LNCAP (cell line): ENCODE measurements around the gene RNF125.

ENCODE experiments used
- TF ChIP-seq, protein P1 (sequence below): fragments of 450-650 bp; IDR thresholded peaks from 2 replicates; pipeline ENCODE4 v1.5.1; 2017; ENCODE audit warnings: mild to moderate bottlenecking

Gene RNF125

GRCh38 chr18:32091325-32091723 is 72.7 kb downstream of the RNF125 start:
- TF ChIP-seq, protein P1, sequence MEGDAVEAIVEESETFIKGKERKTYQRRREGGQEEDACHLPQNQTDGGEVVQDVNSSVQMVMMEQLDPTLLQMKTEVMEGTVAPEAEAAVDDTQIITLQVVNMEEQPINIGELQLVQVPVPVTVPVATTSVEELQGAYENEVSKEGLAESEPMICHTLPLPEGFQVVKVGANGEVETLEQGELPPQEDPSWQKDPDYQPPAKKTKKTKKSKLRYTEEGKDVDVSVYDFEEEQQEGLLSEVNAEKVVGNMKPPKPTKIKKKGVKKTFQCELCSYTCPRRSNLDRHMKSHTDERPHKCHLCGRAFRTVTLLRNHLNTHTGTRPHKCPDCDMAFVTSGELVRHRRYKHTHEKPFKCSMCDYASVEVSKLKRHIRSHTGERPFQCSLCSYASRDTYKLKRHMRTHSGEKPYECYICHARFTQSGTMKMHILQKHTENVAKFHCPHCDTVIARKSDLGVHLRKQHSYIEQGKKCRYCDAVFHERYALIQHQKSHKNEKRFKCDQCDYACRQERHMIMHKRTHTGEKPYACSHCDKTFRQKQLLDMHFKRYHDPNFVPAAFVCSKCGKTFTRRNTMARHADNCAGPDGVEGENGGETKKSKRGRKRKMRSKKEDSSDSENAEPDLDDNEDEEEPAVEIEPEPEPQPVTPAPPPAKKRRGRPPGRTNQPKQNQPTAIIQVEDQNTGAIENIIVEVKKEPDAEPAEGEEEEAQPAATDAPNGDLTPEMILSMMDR: no peak

DNA sequence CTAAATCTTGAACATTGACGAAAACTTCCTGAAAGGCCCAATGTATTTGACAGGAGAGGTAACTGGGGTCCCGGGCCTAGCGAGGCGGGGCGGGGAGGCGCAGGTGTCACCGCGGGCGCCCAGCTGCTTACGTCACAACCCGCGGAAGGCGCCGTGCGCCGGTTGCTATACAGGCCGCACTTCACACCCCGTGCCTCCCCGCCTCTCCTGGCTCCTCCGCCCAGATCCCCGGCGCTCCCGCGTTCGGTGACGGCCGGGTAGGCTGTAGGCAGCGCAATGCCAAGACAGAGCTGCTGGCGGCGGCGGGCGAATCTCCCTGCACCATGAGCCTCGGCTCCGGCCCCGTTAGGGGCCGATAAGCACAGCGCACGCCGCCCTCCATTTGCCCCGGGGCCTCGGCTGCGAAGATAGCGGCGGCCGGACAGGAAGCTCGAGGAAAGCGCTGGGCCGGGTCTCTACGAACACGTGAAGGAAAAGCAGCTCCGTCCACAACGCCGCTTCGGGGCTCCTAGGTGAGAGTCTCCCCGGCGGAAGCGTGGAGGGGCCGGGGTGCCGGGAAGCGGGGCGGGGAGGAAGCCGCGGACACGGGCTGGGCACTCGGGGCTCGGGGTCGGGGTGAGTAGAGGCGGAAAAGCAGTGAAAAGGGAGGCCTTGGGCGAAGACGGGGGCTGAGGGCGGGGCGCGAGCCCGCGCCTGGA is 73.2 kb downstream of the RNF125 start, which contains the start of gene RNF138:
TSS of gene RNF138 (plus strand) at position 151 of the 698 bp plus-strand sequence. CDS start 903 bp downstream, outside the sequence.
- TF ChIP-seq, protein P1: no peak

DNA sequence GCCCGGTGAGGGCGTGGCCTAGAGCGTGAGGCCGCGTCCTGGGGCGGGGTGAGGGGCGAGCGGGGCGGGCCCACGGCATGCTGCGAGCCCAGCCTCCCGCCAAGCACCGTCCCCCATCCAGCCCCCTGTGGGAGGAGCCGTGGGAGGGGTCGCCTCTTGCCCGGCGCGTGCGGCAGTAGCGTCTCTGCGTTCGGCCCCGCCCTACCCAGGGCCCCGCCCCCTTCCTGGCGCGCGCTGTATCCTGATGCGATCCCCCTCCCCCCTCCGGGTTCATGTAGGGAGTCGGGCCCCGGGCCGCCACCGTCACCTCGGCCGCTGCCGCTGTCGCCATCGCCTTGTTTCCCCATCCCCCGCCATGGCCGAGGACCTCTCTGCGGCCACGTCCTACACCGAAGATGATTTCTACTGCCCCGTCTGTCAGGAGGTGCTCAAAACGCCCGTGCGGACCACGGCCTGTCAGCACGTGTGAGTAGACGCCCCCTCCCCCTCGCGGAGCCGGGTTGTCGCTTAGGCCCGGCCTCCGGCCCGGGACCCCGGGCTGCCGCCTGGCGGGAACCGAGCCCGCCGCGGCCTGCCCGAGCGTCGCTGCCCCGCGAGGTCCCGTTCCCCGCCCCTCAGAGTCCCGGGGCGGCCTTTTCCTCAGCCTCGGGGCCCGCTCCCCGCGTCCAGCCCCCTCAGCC is 73.9 kb downstream of the RNF125 start:
- TF ChIP-seq, protein P1: no peak

GRCh38 chr18:32093102-32093511 is 74.5 kb downstream of the RNF125 start:
- TF ChIP-seq, protein P1: no peak

- TF ChIP-seq, protein P1: no peak
Measured at GRCh38 chr18:32093523-32093922, 74.9 kb downstream of the RNF125 start.

DNA sequence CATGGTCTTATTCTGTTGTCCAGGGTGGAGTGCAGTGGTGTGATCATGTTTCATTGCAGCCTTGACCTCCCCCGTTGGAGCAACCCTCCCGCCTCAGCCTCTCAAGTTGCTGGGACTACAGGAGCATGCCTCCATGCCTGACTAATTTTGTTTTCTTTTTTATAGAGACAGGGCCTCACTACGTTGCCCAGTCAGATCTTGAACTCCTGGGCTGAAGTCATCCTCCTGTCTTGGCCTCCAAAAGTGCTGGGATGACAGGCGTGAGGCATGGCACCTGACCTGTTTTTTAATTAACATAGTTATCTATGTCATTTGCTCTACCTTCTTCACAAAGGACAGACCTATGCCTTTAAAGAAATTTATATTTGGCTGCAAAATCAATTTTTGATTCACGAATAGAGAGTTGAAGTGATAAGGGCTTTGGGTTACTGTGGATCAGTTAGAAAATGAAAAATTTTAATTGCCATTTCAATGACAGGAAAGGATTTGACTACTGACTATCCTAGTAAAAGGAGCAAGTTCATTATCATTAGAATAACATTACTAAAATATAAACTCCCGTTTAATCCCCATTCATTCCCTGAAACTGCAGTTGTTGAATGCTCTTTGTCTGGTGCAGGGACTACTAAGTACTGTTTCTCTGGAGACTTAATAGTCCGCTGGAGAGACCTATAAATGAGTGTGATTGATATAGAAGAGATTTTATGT is 76.7 kb downstream of the RNF125 start:
- TF ChIP-seq, protein P1: no peak

DNA sequence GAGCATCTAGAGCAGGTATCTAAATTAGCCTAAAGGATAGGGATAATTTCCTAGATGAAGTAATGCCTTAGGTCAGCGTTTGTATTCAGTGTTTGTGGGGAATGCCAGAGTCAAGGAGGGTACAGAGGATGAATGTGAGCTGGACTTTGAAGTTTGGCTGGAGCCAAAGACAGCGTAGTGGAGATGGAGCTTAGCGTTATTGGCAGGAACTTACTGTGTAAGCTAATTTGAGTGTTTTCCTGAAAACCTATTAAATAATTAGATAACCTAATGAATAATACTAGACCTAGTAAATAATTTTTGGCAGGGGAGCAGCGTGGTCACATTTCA is 77.2 kb downstream of the RNF125 start:
- TF ChIP-seq, protein P1: no peak
